K562 (cell line): ENCODE data around the gene ANKRD30A. TPM values are rescaled to one million over a fixed set of nuclear protein-coding genes. Genes with fewer than 3 reads are reported as not detected.

Experiments used
- ARID3A ChIP-seq: IDR thresholded peaks from 2 replicates; pipeline ENCODE4 v1.6.1; 2012; ENCODE audit warnings: low read depth, low read length, improper control_type of control experiment, borderline replicate concordance
- ATF1 ChIP-seq, 2 experiments: fragments of 450-650 bp in 1 of 2; IDR thresholded peaks; 2 replicates each; pipeline ENCODE4 v1.6.1; 2016; ENCODE audit warnings: missing compliant biosample characterization in 1 of 2, missing genetic modification characterization in 1 of 2
- CHD4 ChIP-seq: fragments of 200-600 bp; sonication (generic); IDR thresholded peaks from 3 replicates; pipeline ENCODE4 v1.6.1; 2012; ENCODE audit warnings: low read depth, mild to moderate bottlenecking, mixed read lengths, low read length, inconsistent platforms; ENCODE audit not compliant: insufficient read depth, insufficient replicate concordance, poor library complexity, severe bottlenecking
- CHD7 ChIP-seq: fragments of 200-600 bp; sonication (generic); IDR thresholded peaks from one replicate; pipeline ENCODE4 v1.6.1; 2012; ENCODE audit warnings: mild to moderate bottlenecking, low read depth, low read length, inconsistent platforms
- ELF4 ChIP-seq: fragments of 450-650 bp; formaldehyde crosslinking; IDR thresholded peaks from 2 replicates; pipeline ENCODE4 v1.4.0; 2022; ENCODE audit warnings: missing genetic modification characterization
- FIP1L1 ChIP-seq: fragments of 200-400 bp; formaldehyde crosslinking; IDR thresholded peaks from 2 replicates; pipeline ENCODE4 v1.6.1; 2018; ENCODE audit warnings: mild to moderate bottlenecking, low read depth, low read length; ENCODE audit not compliant: poor library complexity, severe bottlenecking
- NFXL1 ChIP-seq: fragments of 450-650 bp; formaldehyde crosslinking; IDR thresholded peaks from 2 replicates; pipeline ENCODE4 v1.4.0; 2021; ENCODE audit warnings: mild to moderate bottlenecking
- PCBP1 ChIP-seq: fragments of 200-400 bp; formaldehyde crosslinking; IDR thresholded peaks from 2 replicates; pipeline ENCODE4 v1.6.1; 2018; ENCODE audit warnings: mild to moderate bottlenecking, low read depth, low read length; ENCODE audit not compliant: poor library complexity, severe bottlenecking
- POLR2G ChIP-seq: fragments of 200-400 bp; formaldehyde crosslinking; IDR thresholded peaks from 2 replicates; pipeline ENCODE4 v1.6.1; 2017; ENCODE audit warnings: low read depth, mild to moderate bottlenecking, antibody characterized with exemption, low read length, moderate library complexity
- SMC3 ChIP-seq: conservative IDR thresholded peaks from 2 replicates; pipeline ENCODE4 v1.6.1; 2011; ENCODE audit warnings: low read depth, low read length, improper control_type of control experiment; ENCODE audit not compliant: insufficient read depth
- TEAD2 ChIP-seq: fragments of 450-650 bp; IDR thresholded peaks from 2 replicates; pipeline ENCODE4 v1.6.1; 2016; ENCODE audit warnings: missing genetic modification characterization, control low read depth, missing compliant biosample characterization
- polyA plus RNA-seq, 8 experiments: library from polyadenylated mRNA; depleted of rRNA in 4 of 8; stranded (reverse) in 5 of 8; unstranded in 3 of 8; fragments of >200 nt; fragmentation: Nextera tagmentation in 2 of 8; fragmentation: Illumina TruSeq in 1 of 8; extraction: Ambion mirVana in 2 of 8; extraction: Trizol in 1 of 8; gene quantifications; 2 replicates each; pipeline versions ENCODE4 v1.2.1 to v1.2.3, GENCODE V29; 2011 to 2014; ENCODE audit warnings: inconsistent platforms in 1 of 8, missing spikeins in 1 of 8
- total RNA-seq, 7 experiments: library from RNA; depleted of rRNA in 6 of 7; stranded (reverse); fragments of >200 nt in 6 of 7; fragmentation: Illumina TruSeq in 2 of 7; extraction: Trizol in 2 of 7; gene quantifications; 2 replicates each; pipeline versions ENCODE4 v1.2.1 to v1.2.3, GENCODE V29; 2011 to 2021; ENCODE audit warnings: low replicate concordance in 1 of 7
- TF ChIP-seq, protein P1 (sequence below), 2 experiments: IDR thresholded peaks; 2 replicates each; pipeline ENCODE4 v1.6.1; 2011; ENCODE audit warnings: borderline replicate concordance in 1 of 2, control low read depth in 1 of 2, low read depth in 1 of 2, low read length in 1 of 2, mild to moderate bottlenecking in 1 of 2, mixed read lengths in 1 of 2, moderate library complexity in 1 of 2; ENCODE audit not compliant: insufficient read depth in 1 of 2, insufficient read length in 1 of 2, poor library complexity in 1 of 2, severe bottlenecking in 1 of 2; ENCODE audit errors: extremely low read depth in 1 of 2

Gene ANKRD30A
- total and polyA plus RNA-seq, 9 of the 15 experiments (the other 6 are each of a cell fraction or from before 2014, with no cell fraction given), result 0.04 to 0.09 (median 0.07) TPM; not detected in 6

DNA sequence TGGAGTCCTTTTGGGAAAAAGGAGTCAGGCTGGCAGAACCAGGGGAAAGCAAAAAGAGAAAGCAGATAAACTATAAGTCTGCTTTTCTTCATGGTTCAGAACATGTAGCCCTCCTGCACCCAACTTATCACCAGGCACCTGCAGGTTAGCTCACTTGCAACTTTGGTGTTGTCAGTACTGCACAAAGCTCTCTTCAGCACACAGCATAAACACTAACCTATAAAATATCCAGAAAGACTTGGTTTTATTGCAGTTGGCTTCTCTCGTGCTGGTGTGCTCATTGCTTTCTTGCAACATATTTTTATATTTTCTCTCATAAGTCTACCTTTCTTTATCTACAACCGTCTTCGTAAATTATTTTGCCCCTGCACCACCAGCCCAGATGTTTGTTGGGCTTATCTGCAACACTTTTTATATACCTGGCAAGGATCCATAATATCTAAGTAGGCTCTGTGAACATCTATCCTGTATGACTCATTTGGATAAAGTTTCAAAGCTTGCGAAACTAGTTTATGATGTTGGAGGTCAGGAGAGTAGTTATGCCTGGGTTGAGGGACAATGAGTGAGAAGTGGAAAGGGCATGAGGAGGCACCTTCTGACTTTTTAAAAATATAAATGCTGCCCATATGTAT lies 164.6 kb downstream of the ANKRD30A start (continued):
- TF ChIP-seq TEAD2 (tag) (no peak), ARID3A (no peak), FIP1L1 (no peak), CHD4 (no peak), PCBP1 (no peak), NFXL1 (no peak), ELF4 (CRISPR knock-in tag) (no peak), POLR2G (no peak), ATF1 (CRISPR knock-in tag; IDR thresholded peaks at IDR 0.05) (no peak), ATF1 (tag; IDR thresholded peaks at IDR 0.05) (no peak), SMC3 (no peak), CHD7 (no peak)
- TF ChIP-seq, protein P1, sequence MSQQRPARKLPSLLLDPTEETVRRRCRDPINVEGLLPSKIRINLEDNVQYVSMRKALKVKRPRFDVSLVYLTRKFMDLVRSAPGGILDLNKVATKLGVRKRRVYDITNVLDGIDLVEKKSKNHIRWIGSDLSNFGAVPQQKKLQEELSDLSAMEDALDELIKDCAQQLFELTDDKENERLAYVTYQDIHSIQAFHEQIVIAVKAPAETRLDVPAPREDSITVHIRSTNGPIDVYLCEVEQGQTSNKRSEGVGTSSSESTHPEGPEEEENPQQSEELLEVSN (IDR thresholded peaks at IDR 0.05; ENCODE audit: borderline replicate concordance in 1 of 2, extremely low read depth in 1 of 2, insufficient read depth in 1 of 2, insufficient read length in 1 of 2, low read depth in 1 of 2, low read length in 1 of 2, poor library complexity in 1 of 2, severe bottlenecking in 1 of 2), result no peak
